GM19463 (cell line): Measurements from ENCODE around the gene CHRM1.
"Not testable (repeated sequence)": the region's sequence is repeated elsewhere in the genome, so short reads cannot be mapped to it uniquely, and the experiment has no call there.

Experiments used
- ATAC-seq: cut with Tn5 transposase; IDR thresholded peaks from one replicate; pipeline ENCODE4 v1.9.1; 2021; ENCODE audit warnings: mild to moderate bottlenecking, moderate library complexity; ENCODE audit not compliant: unreplicated experiment

Gene CHRM1

GRCh38 chr11:62921201-62921572, at the start of gene CHRM1:
Gene CHRM1 (minus strand): TSS chr11:62921363. CDS start chr11:62911100, 10,263 bp downstream.
- no peak for ATAC-seq

GRCh38 chr11:62965574-62965973, 44.4 kb upstream of the CHRM1 start:
- no peak for ATAC-seq

- ATAC-seq, result no peak
These were observed 41.2 kb upstream of the CHRM1 start for GRCh38 chr11:62962391-62962790.

- ATAC-seq, result no peak
These were observed 39.9 kb upstream of the CHRM1 start for GRCh38 chr11:62961017-62961570.

- ATAC-seq, result no peak
These were observed 38.3 kb upstream of the CHRM1 start for GRCh38 chr11:62959422-62959980.

GRCh38 chr11:62958547-62959421, 37.6 kb upstream of the CHRM1 start:
- no peak for ATAC-seq

- no peak for ATAC-seq
These were observed 36.0 kb upstream of the CHRM1 start for GRCh38 chr11:62957147-62957546.

GRCh38 chr11:62954478-62954877, 33.3 kb upstream of the CHRM1 start:
- no peak for ATAC-seq

- no peak for ATAC-seq
These were observed 32.6 kb upstream of the CHRM1 start for GRCh38 chr11:62953811-62954210.

- no peak for ATAC-seq
These were observed 27.7 kb upstream of the CHRM1 start for GRCh38 chr11:62948765-62949320.

GRCh38 chr11:62945538-62945937, 24.4 kb upstream of the CHRM1 start:
- ATAC-seq, result not testable (repeated sequence)

- ATAC-seq, result not testable (repeated sequence)
These were observed 16.4 kb upstream of the CHRM1 start for GRCh38 chr11:62937528-62937927.

- ATAC-seq, result no peak
These were observed 13.3 kb upstream of the CHRM1 start for GRCh38 chr11:62934496-62934785.

GRCh38 chr11:62933750-62934495, 12.8 kb upstream of the CHRM1 start:
- ATAC-seq, result no peak

GRCh38 chr11:62933285-62933684, 12.1 kb upstream of the CHRM1 start:
- no peak for ATAC-seq

GRCh38 chr11:62931499-62932278, 10.5 kb upstream of the CHRM1 start:
- no peak for ATAC-seq

GRCh38 chr11:62930666-62931065, 9.5 kb upstream of the CHRM1 start:
- no peak for ATAC-seq

GRCh38 chr11:62930157-62930556, 9.0 kb upstream of the CHRM1 start:
- ATAC-seq, result no peak

GRCh38 chr11:62928011-62928410, 6.8 kb upstream of the CHRM1 start:
- ATAC-seq, result no peak

- no peak for ATAC-seq
These were observed 5.7 kb upstream of the CHRM1 start for GRCh38 chr11:62926680-62927455.
